Measurements from ENCODE around the gene AATK. TPM values are rescaled to one million over a fixed set of nuclear protein-coding genes. Genes with fewer than 3 reads are reported as not detected.

Gene AATK
- total and polyA plus RNA-seq, 10 of the 15 experiments (the other 5 are each of a cell fraction or from before 2014, with no cell fraction given): 0.04 TPM; not detected in 9

DNA sequence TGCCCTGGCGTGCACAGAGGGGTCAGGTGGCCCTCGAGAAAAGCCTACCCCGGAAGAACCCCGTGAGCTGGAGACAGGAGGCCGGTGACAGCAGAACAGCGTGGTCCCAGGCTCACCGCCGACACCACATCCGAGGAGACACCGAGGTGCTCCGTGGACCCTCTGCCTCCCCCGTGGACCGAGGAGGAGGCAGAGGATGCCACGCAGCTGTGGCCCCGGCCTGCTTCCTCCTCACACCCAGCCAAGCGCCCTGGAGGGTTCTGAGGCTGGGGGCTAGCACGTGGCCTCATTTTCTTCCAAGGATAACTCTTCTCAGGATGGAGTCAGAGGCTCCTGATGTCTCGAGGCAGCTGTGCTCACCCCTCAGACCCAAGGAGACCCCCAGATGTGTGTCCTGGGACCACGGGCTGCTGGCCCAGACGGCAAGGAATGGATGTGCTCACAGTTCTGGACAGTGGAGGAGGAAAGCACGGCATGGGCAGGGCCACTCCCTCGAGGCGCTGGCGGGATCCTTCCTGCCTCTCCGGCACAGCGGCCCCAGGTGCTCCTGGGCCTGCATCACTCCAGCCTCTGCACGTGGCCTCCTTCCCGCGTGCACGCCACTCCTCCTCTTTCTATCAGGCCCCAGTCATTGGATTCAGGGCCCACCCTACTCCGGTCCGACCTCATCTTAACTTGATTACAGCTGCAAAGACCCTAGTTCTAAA lies 5.1 kb downstream of the AATK start (continued):
- no peak for TF ChIP-seq TCF3 (IDR thresholded peaks at IDR 0.05; ENCODE audit: borderline replicate concordance, insufficient read depth, low read depth, low read length)
- TF ChIP-seq, protein P1, sequence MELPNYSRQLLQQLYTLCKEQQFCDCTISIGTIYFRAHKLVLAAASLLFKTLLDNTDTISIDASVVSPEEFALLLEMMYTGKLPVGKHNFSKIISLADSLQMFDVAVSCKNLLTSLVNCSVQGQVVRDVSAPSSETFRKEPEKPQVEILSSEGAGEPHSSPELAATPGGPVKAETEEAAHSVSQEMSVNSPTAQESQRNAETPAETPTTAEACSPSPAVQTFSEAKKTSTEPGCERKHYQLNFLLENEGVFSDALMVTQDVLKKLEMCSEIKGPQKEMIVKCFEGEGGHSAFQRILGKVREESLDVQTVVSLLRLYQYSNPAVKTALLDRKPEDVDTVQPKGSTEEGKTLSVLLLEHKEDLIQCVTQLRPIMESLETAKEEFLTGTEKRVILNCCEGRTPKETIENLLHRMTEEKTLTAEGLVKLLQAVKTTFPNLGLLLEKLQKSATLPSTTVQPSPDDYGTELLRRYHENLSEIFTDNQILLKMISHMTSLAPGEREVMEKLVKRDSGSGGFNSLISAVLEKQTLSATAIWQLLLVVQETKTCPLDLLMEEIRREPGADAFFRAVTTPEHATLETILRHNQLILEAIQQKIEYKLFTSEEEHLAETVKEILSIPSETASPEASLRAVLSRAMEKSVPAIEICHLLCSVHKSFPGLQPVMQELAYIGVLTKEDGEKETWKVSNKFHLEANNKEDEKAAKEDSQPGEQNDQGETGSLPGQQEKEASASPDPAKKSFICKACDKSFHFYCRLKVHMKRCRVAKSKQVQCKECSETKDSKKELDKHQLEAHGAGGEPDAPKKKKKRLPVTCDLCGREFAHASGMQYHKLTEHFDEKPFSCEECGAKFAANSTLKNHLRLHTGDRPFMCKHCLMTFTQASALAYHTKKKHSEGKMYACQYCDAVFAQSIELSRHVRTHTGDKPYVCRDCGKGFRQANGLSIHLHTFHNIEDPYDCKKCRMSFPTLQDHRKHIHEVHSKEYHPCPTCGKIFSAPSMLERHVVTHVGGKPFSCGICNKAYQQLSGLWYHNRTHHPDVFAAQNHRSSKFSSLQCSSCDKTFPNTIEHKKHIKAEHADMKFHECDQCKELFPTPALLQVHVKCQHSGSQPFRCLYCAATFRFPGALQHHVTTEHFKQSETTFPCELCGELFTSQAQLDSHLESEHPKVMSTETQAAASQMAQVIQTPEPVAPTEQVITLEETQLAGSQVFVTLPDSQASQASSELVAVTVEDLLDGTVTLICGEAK (IDR thresholded peaks at IDR 0.05; ENCODE audit: borderline replicate concordance): no peak
- no peak for TF ChIP-seq CHD2 (IDR thresholded peaks at IDR 0.05; ENCODE audit: borderline replicate concordance, low read depth, low read length)
- no peak for TF ChIP-seq EED (IDR thresholded peaks at IDR 0.05; ENCODE audit: low read depth)
- TF ChIP-seq NFIC (IDR thresholded peaks at IDR 0.05; ENCODE audit: low read depth, low read length): no peak
- TF ChIP-seq MTA2 (IDR thresholded peaks at IDR 0.05; ENCODE audit: low read depth): no peak

DNA sequence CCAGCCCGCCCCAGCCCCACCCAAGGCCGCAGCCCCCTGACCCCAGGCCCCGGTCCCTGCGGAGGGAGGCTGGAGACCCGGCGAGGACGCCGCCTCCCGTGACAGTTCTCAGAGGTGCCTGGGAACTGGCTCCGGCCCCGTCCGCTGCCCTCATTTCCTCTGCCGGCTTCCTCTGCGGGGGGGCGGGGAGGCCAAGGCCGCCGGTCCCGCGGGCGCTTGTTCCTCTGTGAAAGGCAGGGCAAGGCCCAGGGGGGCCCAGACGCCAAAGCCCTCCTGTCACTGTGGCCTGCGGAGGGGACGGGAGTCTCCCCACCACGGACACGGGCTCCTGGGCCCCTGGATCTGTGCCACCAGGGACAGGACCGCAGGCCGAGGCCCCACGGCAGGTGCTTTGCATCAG lies 5.7 kb downstream of the AATK start:
- H3K79me2 ChIP-seq (ENCODE audit: control insufficient read depth, insufficient read depth, low read length): no peaks in the 10 kb centered on the region
- intact Hi-C loops (cut with micrococcal nuclease; ENCODE audit: unreplicated experiment): no loop called here
- no peak for FAIRE-seq
- TF ChIP-seq, protein P2, sequence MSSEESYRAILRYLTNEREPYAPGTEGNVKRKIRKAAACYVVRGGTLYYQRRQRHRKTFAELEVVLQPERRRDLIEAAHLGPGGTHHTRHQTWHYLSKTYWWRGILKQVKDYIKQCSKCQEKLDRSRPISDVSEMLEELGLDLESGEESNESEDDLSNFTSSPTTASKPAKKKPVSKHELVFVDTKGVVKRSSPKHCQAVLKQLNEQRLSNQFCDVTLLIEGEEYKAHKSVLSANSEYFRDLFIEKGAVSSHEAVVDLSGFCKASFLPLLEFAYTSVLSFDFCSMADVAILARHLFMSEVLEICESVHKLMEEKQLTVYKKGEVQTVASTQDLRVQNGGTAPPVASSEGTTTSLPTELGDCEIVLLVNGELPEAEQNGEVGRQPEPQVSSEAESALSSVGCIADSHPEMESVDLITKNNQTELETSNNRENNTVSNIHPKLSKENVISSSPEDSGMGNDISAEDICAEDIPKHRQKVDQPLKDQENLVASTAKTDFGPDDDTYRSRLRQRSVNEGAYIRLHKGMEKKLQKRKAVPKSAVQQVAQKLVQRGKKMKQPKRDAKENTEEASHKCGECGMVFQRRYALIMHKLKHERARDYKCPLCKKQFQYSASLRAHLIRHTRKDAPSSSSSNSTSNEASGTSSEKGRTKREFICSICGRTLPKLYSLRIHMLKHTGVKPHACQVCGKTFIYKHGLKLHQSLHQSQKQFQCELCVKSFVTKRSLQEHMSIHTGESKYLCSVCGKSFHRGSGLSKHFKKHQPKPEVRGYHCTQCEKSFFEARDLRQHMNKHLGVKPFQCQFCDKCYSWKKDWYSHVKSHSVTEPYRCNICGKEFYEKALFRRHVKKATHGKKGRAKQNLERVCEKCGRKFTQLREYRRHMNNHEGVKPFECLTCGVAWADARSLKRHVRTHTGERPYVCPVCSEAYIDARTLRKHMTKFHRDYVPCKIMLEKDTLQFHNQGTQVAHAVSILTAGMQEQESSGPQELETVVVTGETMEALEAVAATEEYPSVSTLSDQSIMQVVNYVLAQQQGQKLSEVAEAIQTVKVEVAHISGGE (CRISPR knock-in tag; IDR thresholded peaks at IDR 0.05): no peak
- TF ChIP-seq JUNB (IDR thresholded peaks at IDR 0.05) (no peak), NFYB (IDR thresholded peaks at IDR 0.05; ENCODE audit: insufficient read depth, low read depth, low read length) (no peak), SREBF1 (IDR thresholded peaks at IDR 0.05; ENCODE audit: low read length) (no peak), SMC3 (IDR thresholded peaks at IDR 0.05; ENCODE audit: borderline replicate concordance, low read length) (no peak), CBX3 (IDR thresholded peaks at IDR 0.05; ENCODE audit: borderline replicate concordance, low read depth) (no peak), FOXM1 (IDR thresholded peaks at IDR 0.05; ENCODE audit: low read depth, low read length) (no peak), GABPA (IDR thresholded peaks at IDR 0.05; ENCODE audit: low read depth) (no peak), STAT3 (IDR thresholded peaks at IDR 0.05; ENCODE audit: low read depth, low read length) (no peak)

More for the DNA sequence above, 5.7 kb downstream of the AATK start:
- Histone ChIP-seq H3K9me3 (replicated peaks; ENCODE audit: control insufficient read depth, insufficient read depth, low read length) (no peaks in the 10 kb centered on the region), H3K4me3 (no peak overlapping the region), H2AFZ (ENCODE audit: control insufficient read depth, low read depth, low read length) (no peak overlapping the region), H3K27me3 (replicated peaks in 1 of 2; ENCODE audit: control insufficient read depth in 2 of 2, insufficient read depth in 2 of 2, low read length in 1 of 2) (no peaks in the 10 kb centered on the region; a peak in 2 of 4 replicates), H3K4me1 (ENCODE audit: control insufficient read depth, insufficient read depth, low read length) (no peaks in the 10 kb centered on the region), H3K36me3 (ENCODE audit: control insufficient read depth in 2 of 2, insufficient read depth in 2 of 2, low read length in 1 of 2) (no peaks in the 10 kb centered on the region), H3K27ac (ENCODE audit: control insufficient read depth, insufficient read depth) (no peak overlapping the region), H4K20me1 (ENCODE audit: control insufficient read depth, insufficient read depth) (no peaks in the 10 kb centered on the region), H3K9ac (ENCODE audit: control insufficient read depth, insufficient read depth, low read length) (no peak overlapping the region), H3K4me2 (ENCODE audit: control insufficient read depth, insufficient read depth) (no peak overlapping the region)
- BruUV-seq (replicated peaks): no TSS peak
- ChIA-PET POLR2A (no interaction called here), SMC1A (ENCODE audit: uncharacterized antibody, unreplicated experiment) (no interaction called here), CTCF (no interaction called here), RAD21 (ENCODE audit: unreplicated experiment) (no interaction called here)
- WGBS (ENCODE audit: insufficient coverage, insufficient replicate concordance, low lambda C conversion rate, missing lambda C conversion rate): 4% methylated on average over 22 of the region's 28 CpGs
- DNase-seq (ENCODE audit: low read depth, low spot score) (no peak), ATAC-seq (no peak)
- in situ Hi-C loops (cut with MboI): no loop called here

Data from GM12878 (cell line).